ENCODE data around the gene MOB3A. TPM values are rescaled to one million over a fixed set of nuclear protein-coding genes. Genes with fewer than 3 reads are reported as not detected.
A peak's percentile ranks its signal among the peaks of the same experiment; 100 is the strongest.

Gene MOB3A
- total and polyA plus RNA-seq, 2 of the 13 experiments (the other 11 are each of a cell fraction or from before 2014, with no cell fraction given), result 3.5 to 17.8 TPM

GRCh38 chr19:2061495-2062388, 34.4 kb downstream of the MOB3A start (continued):
- TF ChIP-seq LCORL (IDR thresholded peaks at IDR 0.05) (no peak), LCORL (CRISPR knock-in tag; IDR thresholded peaks at IDR 0.05) (no peak; the same call in 1 of the 2 replicates), IKZF4 (CRISPR knock-in tag; IDR thresholded peaks at IDR 0.05; ENCODE audit: borderline replicate concordance, low read depth, not compliant biosample characterization) (peak; percentile 18), HOMEZ (CRISPR knock-in tag; IDR thresholded peaks at IDR 0.05; ENCODE audit: low read depth) (no peak), ZNF138 (CRISPR knock-in tag; IDR thresholded peaks at IDR 0.05; ENCODE audit: low read depth) (no peak), TRIM24 (CRISPR knock-in tag; IDR thresholded peaks at IDR 0.05) (no peak), ZNF589 (CRISPR knock-in tag; conservative IDR thresholded peaks at IDR 0.05) (no peak)
- TF ChIP-seq, protein P1, sequence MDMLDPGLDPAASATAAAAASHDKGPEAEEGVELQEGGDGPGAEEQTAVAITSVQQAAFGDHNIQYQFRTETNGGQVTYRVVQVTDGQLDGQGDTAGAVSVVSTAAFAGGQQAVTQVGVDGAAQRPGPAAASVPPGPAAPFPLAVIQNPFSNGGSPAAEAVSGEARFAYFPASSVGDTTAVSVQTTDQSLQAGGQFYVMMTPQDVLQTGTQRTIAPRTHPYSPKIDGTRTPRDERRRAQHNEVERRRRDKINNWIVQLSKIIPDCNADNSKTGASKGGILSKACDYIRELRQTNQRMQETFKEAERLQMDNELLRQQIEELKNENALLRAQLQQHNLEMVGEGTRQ (IDR thresholded peaks at IDR 0.05; ENCODE audit: low read depth, low read length), result no peak
- TF ChIP-seq, protein P1 (CRISPR knock-in tag; IDR thresholded peaks at IDR 0.05; ENCODE audit: borderline replicate concordance), result no peak
- TF ChIP-seq, protein P2, sequence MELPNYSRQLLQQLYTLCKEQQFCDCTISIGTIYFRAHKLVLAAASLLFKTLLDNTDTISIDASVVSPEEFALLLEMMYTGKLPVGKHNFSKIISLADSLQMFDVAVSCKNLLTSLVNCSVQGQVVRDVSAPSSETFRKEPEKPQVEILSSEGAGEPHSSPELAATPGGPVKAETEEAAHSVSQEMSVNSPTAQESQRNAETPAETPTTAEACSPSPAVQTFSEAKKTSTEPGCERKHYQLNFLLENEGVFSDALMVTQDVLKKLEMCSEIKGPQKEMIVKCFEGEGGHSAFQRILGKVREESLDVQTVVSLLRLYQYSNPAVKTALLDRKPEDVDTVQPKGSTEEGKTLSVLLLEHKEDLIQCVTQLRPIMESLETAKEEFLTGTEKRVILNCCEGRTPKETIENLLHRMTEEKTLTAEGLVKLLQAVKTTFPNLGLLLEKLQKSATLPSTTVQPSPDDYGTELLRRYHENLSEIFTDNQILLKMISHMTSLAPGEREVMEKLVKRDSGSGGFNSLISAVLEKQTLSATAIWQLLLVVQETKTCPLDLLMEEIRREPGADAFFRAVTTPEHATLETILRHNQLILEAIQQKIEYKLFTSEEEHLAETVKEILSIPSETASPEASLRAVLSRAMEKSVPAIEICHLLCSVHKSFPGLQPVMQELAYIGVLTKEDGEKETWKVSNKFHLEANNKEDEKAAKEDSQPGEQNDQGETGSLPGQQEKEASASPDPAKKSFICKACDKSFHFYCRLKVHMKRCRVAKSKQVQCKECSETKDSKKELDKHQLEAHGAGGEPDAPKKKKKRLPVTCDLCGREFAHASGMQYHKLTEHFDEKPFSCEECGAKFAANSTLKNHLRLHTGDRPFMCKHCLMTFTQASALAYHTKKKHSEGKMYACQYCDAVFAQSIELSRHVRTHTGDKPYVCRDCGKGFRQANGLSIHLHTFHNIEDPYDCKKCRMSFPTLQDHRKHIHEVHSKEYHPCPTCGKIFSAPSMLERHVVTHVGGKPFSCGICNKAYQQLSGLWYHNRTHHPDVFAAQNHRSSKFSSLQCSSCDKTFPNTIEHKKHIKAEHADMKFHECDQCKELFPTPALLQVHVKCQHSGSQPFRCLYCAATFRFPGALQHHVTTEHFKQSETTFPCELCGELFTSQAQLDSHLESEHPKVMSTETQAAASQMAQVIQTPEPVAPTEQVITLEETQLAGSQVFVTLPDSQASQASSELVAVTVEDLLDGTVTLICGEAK (IDR thresholded peaks at IDR 0.05), result no peak
- TF ChIP-seq, protein P2 (CRISPR knock-in tag; IDR thresholded peaks at IDR 0.05), result 0 out of 2 replicates have a peak, but pooled peaks have one; percentile 49
- TF ChIP-seq, protein P3, sequence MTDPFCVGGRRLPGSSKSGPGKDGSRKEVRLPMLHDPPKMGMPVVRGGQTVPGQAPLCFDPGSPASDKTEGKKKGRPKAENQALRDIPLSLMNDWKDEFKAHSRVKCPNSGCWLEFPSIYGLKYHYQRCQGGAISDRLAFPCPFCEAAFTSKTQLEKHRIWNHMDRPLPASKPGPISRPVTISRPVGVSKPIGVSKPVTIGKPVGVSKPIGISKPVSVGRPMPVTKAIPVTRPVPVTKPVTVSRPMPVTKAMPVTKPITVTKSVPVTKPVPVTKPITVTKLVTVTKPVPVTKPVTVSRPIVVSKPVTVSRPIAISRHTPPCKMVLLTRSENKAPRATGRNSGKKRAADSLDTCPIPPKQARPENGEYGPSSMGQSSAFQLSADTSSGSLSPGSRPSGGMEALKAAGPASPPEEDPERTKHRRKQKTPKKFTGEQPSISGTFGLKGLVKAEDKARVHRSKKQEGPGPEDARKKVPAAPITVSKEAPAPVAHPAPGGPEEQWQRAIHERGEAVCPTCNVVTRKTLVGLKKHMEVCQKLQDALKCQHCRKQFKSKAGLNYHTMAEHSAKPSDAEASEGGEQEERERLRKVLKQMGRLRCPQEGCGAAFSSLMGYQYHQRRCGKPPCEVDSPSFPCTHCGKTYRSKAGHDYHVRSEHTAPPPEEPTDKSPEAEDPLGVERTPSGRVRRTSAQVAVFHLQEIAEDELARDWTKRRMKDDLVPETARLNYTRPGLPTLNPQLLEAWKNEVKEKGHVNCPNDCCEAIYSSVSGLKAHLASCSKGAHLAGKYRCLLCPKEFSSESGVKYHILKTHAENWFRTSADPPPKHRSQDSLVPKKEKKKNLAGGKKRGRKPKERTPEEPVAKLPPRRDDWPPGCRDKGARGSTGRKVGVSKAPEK (CRISPR knock-in tag; IDR thresholded peaks at IDR 0.05; ENCODE audit: borderline replicate concordance), result peak; percentile 78; the same call in 1 of the 2 replicates

All from HepG2 (cell line).